Adrenal gland (tissue), 12 donors: ENCODE data around the gene PRDM16. TPM values are rescaled to one million over a fixed set of nuclear protein-coding genes. Genes with fewer than 3 reads are reported as not detected.

Experiments
- DNase-seq, 7 donors: peaks; one replicate each; pipeline ENCODE4 v3.0.0-alpha.2; 2019 to 2020
- H3K27ac ChIP-seq, 5 donors: fragments of 200-600 bp; sonication (generic) in 4 of 5; 1 replicate in 3 of 5; 2 replicates in 2 of 5; pipeline versions ENCODE4 v1.5.1 to v1.8.0; 2016 to 2020; ENCODE audit warnings: mild to moderate bottlenecking in 1 of 5
- H3K27me3 ChIP-seq: fragments of 200-600 bp; 2 replicates; pipeline ENCODE4 v1.8.0; 2021
- H3K36me3 ChIP-seq, 2 donors: fragments of 200-600 bp; replicated peaks in 1 of 2; 1 replicate in 1 of 2; 2 replicates in 1 of 2; pipeline versions ENCODE4 v1.5.1 to v1.8.0; 2018 to 2022
- H3K4me1 ChIP-seq, 2 donors: fragments of 200-600 bp; replicated peaks in 1 of 2; 1 replicate in 1 of 2; 2 replicates in 1 of 2; pipeline versions ENCODE4 v1.5.1 to v1.8.0; 2018 to 2021
- H3K4me3 ChIP-seq, 4 donors: fragments of 200-600 bp; sonication (generic) in 3 of 4; one replicate each; pipeline ENCODE4 v1.5.1; 2016 to 2018
- H3K9me3 ChIP-seq, 3 donors: fragments of 200-600 bp; sonication (generic) in 1 of 3; replicated peaks in 1 of 3; 1 replicate in 2 of 3; 2 replicates in 1 of 3; pipeline versions ENCODE4 v1.5.1 to v1.8.0; 2016 to 2021
- POLR2A ChIP-seq, 2 donors: fragments of 450-650 bp; IDR thresholded peaks; one replicate each; pipeline ENCODE4 v1.6.1; 2017; ENCODE audit warnings: antibody characterized with exemption in 2 of 2, mild to moderate bottlenecking in 2 of 2, moderate library complexity in 1 of 2
- WGBS, 4 donors: extraction: QIAGEN DNeasy Blood & Tissue Kit in 2 of 4; methylation state at CpG; one replicate each; pipeline versions ENCODE4 v1.1.5 to v1.1.7; 2013 to 2017; 5-methylcytosine and 5-hydroxymethylcytosine counted together
- intact Hi-C, 2 donors: fragments of 100-400 bp; cut with DNase I; formaldehyde crosslinking; loops; one replicate each; pipeline versions ENCODE4 v1.14.1 to v1.15.0; 2022 to 2023
- polyA plus RNA-seq, 3 donors: library from polyadenylated mRNA; stranded (reverse); fragments of 200-250 nt in 2 of 3; fragments of 350-450 nt in 1 of 3; fragmentation: Illumina TruSeq in 1 of 3; extraction: RNeasy Lipid Tissue Mini Kit (QIAGEN cat#74804) in 1 of 3; gene quantifications; one replicate each; pipeline ENCODE4 v1.2.3, GENCODE V29; 2013 to 2014
- total RNA-seq, 9 donors: library from RNA; depleted of rRNA in 4 of 9; stranded (reverse); fragments of >200 nt in 4 of 9; fragments of 120-200 nt in 1 of 9; fragmentation: NEBNext Ultra II Directional in 1 of 9; extraction: Animal tissue kit (Norgen Biotek cat#: 25700) in 1 of 9; gene quantifications; one replicate each; pipeline versions ENCODE4 v1.1.0 to v1.2.4, GENCODE V29; 2013 to 2023
- TF ChIP-seq, protein P1 (sequence below), 6 experiments: fragments of 450-650 bp in 4 of 6; fragments of 200-600 bp in 2 of 6; sonication (generic) in 1 of 6; IDR thresholded peaks; 1 replicate in 5 of 6; 2 replicates in 1 of 6; pipeline versions ENCODE4 v1.5.1 to v1.8.0; 2016 to 2021; ENCODE audit warnings: antibody characterized with exemption in 6 of 6, mild to moderate bottlenecking in 2 of 6, moderate library complexity in 1 of 6
- donor health status: healthy with polysubstance abuse.
- donor health status: Bipolar disorder and iron deficiency.
- donor health status: DM: yes; HTN: yes; CAD: no.
- donor health status: DM: no; HTN: no; CAD: no.
- donor health status: DM: no; HTN: no; CAD: no.
- donor health status: DM: yes; HTN: yes; CAD: no.

The PRDM16 gene
- total and polyA plus RNA-seq, 12 donors = 0.04 to 2.8 (median 0.61) TPM; not detected in 1

DNA sequence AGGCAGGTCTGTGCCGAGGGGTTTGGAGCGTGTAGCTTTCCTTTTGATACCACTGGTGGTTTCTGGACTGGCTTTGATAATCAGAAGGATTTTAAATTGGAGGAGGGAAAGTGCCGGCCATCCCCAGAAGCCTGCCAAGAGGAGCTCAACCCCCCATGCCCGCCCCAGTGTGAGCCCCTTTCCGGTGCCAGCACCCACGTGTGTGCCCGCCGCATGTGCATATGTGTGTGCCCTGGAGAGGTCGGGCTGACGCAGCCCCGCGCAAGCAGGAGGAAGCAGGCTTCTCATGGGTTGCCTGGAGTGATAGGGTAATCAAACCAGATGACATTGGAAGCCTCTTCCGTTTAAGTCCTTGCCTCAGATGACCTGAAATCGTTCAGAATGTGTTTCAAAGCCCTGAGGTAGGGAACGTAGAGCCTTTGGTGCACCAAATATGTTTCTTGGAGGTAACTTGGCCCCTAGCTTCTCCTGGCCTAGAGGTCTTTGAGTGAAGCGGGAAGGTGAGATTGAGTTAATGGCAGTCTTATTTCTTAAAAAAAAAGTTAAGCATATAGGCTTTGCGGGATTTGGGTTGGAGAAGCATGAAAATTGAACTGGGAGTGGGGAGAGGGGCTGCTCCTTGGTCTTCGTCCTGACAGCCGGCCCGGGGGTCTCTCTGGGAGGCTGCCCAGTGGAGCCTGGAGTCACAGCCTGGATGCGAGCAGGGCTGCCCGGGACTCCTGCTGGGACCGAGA lies 351.4 kb downstream of the PRDM16 start:
- intact Hi-C loops = loop anchor here in 1 of 2 donors (10.0 kb wide), 2 partner anchors 596 to 996 kb away; no protein-coding TSS in a partner anchor
- TF ChIP-seq POLR2A (IDR thresholded peaks at IDR 0.05) = no peak
- TF ChIP-seq, protein P1, sequence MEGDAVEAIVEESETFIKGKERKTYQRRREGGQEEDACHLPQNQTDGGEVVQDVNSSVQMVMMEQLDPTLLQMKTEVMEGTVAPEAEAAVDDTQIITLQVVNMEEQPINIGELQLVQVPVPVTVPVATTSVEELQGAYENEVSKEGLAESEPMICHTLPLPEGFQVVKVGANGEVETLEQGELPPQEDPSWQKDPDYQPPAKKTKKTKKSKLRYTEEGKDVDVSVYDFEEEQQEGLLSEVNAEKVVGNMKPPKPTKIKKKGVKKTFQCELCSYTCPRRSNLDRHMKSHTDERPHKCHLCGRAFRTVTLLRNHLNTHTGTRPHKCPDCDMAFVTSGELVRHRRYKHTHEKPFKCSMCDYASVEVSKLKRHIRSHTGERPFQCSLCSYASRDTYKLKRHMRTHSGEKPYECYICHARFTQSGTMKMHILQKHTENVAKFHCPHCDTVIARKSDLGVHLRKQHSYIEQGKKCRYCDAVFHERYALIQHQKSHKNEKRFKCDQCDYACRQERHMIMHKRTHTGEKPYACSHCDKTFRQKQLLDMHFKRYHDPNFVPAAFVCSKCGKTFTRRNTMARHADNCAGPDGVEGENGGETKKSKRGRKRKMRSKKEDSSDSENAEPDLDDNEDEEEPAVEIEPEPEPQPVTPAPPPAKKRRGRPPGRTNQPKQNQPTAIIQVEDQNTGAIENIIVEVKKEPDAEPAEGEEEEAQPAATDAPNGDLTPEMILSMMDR (IDR thresholded peaks at IDR 0.05) = no peak
- WGBS, 4 donors = 79 to 85% (median 81%) methylated on average over 14 to 23 of the region's 23 CpGs
- Histone ChIP-seq H3K27me3 (no peaks in the 10 kb centered on the region), H3K4me1 (no peaks in the 10 kb centered on the region), H3K36me3 (no peaks in the 10 kb centered on the region), H3K27ac (no peak overlapping the region), H3K4me3 (no peak overlapping the region), H3K9me3 (no peaks in the 10 kb centered on the region)
- no peak for DNase-seq

DNA sequence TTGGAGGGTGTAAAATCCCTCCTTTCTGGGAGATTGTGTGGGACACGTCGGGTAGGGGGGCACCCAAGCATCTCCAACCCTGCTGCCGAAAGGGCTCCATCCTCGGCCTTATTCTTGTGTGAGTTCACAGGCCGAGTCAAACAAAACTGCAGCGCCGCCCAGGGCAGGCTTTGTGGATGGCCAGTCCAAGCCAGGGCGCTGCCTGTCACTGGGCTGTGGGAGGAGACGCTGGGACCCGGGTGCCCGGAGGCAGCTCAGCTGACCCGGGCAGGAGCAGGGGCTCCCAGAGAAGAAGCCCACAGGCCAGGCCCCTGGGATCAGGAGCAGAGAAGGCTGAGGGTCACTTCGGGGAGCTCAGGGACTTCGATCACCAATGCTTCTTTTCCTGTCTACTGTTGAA lies 353.6 kb downstream of the PRDM16 start:
- intact Hi-C loops = loop anchor here in 1 of 2 donors (10.0 kb wide), 2 partner anchors 598 to 998 kb away; no protein-coding TSS in a partner anchor
- no peaks in the 10 kb centered on the region for H3K36me3 ChIP-seq
- H3K27me3 ChIP-seq = no peaks in the 10 kb centered on the region
- H3K4me1 ChIP-seq = no peaks in the 10 kb centered on the region
- 76 to 84% (median 81%) methylated on average over 1 to 14 of the region's 14 CpGs for WGBS, 4 donors
- no peaks in the 10 kb centered on the region for H3K9me3 ChIP-seq
- no peak for DNase-seq
- H3K4me3 ChIP-seq = no peak overlapping the region
- no peak for TF ChIP-seq POLR2A (IDR thresholded peaks at IDR 0.05)
- TF ChIP-seq, protein P1 (IDR thresholded peaks at IDR 0.05) = no peak
- no peak overlapping the region for H3K27ac ChIP-seq

DNA sequence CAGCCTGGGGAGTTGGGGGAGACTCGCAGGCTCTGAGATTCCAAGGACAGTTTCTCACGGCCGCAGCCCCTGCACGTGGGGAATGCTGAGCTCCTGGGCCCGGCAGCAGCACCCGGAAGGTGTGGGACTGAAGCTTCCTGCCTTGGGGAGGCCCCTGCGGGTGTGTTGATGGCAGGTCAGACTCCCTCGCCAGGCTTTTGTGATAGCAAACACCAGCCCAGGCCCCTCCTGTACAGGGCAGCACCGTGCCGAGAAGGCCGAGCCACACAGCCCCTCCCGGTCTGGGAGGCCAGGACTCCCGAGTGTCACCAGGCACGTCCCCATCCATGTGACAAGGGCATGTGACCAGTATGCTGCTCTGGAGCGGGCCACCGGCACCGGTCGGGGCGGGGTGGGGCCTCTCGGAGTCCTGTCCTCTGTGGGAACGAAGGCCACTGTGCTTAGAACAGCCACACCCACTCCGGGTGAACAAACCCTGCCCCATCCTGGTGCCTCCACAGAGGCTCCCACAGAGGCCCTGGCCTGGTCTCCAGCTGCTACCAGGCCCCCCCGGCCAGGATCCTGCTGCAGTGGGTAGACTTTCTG lies 354.3 kb downstream of the PRDM16 start:
- intact Hi-C loops = loop anchor here in 1 of 2 donors (10.0 kb wide), 2 partner anchors 599 to 999 kb away; no protein-coding TSS in a partner anchor
- Histone ChIP-seq H3K4me3 (no peak overlapping the region), H3K36me3 (no peaks in the 10 kb centered on the region), H3K4me1 (no peaks in the 10 kb centered on the region), H3K9me3 (no peaks in the 10 kb centered on the region), H3K27me3 (no peaks in the 10 kb centered on the region), H3K27ac (no peak overlapping the region)
- peak in 1 of 7 donors; percentile 12 for DNase-seq
- 40 to 66% (median 60%) methylated on average over 2 to 23 of the region's 23 CpGs for WGBS, 4 donors
- TF ChIP-seq POLR2A (IDR thresholded peaks at IDR 0.05) = no peak
- TF ChIP-seq, protein P1 (IDR thresholded peaks at IDR 0.05) = no peak

DNA sequence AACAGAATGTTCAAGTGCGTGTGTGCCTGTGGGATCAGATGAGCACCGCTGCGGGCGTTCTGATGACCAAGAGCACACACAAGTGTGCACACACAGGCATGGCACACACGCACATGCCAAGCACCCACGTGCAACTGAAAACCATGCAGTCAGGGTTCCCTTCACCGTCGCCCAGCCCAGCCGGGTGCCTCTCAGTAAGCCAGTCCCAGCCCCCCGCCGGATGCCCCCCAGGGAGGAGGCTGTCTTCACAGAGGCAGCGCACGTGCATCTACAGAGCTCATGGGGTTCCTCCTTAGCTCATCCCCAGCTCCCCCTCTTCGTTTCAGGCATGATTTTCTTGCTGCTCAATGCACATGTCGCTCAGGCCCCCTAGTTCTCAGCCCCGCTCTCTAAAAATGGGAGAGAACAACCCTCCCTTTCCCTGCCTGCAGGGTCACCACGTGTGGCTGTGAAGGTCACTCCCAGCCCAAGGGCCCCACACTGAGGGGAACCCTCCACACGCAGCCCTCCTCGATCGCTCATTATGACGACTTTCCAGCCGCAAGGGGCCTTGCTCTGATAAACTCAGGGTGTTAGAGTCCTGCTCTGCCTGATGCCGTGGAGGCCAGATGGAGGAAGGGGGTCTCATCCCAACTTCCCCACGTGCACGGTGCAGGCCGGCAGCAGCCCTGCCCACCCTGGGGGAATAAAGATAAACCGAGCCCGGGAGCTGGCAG lies 355.1 kb downstream of the PRDM16 start:
- no peak for TF ChIP-seq POLR2A (IDR thresholded peaks at IDR 0.05)
- TF ChIP-seq, protein P1 (IDR thresholded peaks at IDR 0.05) = no peak
- Histone ChIP-seq H3K27me3 (no peaks in the 10 kb centered on the region), H3K27ac (no peak overlapping the region)

More for the DNA sequence above, 355.1 kb downstream of the PRDM16 start:
- Histone ChIP-seq H3K4me1 (no peaks in the 10 kb centered on the region), H3K9me3 (no peaks in the 10 kb centered on the region), H3K4me3 (no peak overlapping the region), H3K36me3 (no peaks in the 10 kb centered on the region)
- intact Hi-C loops = loop anchor here in 1 of 2 donors (1.0 to 10.0 kb wide), 3 partner anchors 412 to 999 kb away; no protein-coding TSS in a partner anchor
- DNase-seq = no peak
- 43 to 78% (median 61%) methylated on average over 17 to 28 of the region's 28 CpGs for WGBS, 4 donors
